ENCODE measurements around the gene POLH.

POLH gene

DNA sequence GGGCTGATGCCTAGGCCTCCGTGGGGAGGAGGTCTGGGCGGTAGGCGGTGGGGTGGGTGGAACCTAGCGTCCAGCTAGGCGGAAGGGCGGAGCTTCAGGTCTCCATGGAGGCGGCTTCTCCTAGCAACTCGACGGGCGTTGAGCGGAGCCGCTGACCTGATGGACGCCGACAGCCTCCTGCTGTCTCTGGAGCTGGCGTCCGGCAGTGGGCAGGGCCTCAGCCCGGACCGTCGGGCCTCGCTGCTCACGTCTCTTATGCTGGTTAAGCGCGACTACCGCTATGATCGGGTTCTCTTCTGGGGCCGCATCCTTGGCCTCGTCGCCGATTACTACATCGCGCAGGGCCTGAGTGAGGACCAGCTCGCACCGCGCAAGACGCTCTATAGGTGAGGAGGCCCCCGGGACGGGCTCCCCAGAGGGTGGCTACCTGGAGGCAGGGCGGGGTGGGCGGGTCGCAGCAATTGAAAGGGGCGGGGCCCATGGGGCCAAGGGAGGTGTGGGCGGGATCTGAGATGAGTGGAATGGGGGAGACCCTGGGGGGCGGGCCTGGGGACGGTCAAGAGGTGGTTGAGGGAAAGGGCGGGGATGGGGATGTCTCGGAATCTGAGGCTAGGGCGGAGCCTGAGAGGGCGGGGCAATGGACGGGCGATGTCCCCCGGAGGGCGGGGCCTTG is 69.1 kb downstream of the POLH start, which contains the start of gene RSPH9:
Gene RSPH9, plus strand, starts transcription at position 97 of the 673 bp plus-strand sequence. Its CDS starts 63 bp downstream, at position 160.
- TF ChIP-seq, protein P1, sequence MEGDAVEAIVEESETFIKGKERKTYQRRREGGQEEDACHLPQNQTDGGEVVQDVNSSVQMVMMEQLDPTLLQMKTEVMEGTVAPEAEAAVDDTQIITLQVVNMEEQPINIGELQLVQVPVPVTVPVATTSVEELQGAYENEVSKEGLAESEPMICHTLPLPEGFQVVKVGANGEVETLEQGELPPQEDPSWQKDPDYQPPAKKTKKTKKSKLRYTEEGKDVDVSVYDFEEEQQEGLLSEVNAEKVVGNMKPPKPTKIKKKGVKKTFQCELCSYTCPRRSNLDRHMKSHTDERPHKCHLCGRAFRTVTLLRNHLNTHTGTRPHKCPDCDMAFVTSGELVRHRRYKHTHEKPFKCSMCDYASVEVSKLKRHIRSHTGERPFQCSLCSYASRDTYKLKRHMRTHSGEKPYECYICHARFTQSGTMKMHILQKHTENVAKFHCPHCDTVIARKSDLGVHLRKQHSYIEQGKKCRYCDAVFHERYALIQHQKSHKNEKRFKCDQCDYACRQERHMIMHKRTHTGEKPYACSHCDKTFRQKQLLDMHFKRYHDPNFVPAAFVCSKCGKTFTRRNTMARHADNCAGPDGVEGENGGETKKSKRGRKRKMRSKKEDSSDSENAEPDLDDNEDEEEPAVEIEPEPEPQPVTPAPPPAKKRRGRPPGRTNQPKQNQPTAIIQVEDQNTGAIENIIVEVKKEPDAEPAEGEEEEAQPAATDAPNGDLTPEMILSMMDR (IDR thresholded peaks at IDR 0.05), result no peak

DNA sequence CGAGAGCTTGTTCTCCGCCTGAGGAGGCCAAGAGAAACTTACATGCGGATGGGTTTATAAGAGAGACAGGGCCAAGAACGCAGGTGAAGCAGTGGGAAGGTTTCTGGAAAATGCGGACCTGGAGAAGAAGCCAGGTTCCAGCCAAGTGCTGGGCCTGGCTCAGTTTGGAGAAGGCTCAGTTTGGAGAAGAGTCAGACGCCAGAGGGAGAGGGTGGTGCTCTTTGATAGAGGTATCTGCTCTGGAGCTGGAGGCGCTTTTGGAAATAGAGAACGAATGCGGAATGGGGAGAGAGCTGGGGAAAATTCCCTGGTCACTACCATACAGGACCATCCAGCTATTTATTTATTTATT is 69.6 kb downstream of the POLH start:
- TF ChIP-seq, protein P1 (IDR thresholded peaks at IDR 0.05), result no peak

DNA sequence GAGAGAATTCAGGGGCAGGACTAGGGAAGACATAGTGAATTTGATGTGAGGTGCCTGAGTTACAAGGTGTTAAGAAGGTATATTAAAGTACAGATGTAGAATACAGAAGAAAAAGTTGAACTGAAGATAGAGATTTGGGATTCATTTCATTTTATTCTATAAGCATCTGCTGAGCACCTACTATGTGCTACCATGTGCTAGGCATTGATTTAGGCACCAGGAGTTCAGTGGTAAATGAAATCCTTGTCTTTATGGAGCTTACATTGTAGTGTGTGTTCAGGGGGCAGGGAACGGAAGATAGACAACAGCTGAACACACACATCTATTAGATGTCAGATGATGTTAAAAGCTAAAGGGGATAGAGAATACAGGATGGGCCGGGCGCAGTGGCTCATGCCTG is 71.6 kb downstream of the POLH start:
- TF ChIP-seq, protein P1 (IDR thresholded peaks at IDR 0.05), result no peak

DNA sequence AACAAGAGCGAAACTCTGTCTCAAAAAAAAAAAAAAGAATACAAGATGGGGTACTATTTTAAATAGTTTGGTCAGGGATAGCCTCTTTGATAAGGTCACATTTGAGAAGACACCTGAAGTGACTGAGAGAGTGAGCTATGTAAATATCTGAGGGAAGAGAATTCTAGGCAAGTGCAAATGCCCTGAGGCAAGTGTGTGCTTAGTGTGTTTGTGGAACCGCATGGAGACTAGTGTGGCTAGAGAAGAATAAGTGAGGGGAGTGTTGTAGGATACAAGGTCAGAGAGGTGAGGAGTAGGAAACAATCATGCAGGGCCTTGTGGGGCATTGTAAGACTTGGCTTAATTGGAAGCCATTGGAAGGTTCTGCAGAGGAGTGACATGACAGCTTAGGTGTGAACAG is 72.3 kb downstream of the POLH start:
- TF ChIP-seq, protein P1 (IDR thresholded peaks at IDR 0.05), result no peak

DNA sequence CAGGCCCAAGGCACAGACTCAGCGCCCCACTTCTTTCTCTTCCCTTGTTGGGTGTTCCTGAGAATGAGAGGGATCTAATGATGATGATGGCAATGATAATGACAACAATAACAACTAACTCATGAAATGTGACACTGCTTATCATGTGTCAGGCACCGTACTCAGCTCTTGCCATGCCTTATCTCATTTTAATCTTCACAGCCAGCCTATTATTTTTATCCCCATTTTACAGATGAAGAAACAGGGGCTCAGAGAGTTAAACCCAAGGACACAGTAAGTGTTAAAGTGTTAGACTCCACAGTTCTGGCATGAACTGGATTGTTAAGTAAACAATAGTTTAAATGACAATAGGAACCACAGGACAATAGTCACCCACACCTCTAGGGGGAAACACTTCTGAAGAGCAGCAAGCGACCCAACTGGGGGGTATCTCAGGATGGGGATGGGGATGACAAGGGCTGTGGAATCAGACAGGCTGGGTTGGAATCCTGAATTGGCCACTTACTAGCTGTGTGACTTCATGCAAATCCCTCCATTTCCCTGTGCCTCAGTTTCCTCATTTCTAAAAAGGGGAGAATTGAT is 81.3 kb downstream of the POLH start:
- TF ChIP-seq, protein P1 (IDR thresholded peaks at IDR 0.05), result no peak

DNA sequence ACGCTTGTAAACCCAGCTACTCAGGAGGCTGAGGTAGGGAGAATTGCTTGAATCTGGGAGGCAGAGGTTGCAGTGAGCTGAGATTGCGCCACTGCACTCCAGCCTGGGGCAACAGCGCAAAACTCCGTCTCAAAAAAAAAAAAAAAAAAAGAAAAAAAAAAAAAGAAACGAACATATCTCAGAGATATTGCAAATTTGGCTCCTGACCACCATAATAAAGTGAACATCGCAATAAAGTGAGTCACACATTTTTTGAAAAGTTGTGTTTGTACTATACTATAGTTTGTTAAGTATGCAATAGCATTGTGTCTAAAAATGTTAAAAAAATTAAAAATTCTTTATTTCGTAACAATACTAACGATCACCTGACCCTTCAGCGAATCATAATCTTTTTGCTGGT is 82.2 kb downstream of the POLH start:
- TF ChIP-seq, protein P1 (IDR thresholded peaks at IDR 0.05), result no peak

Data from LNCAP (cell line).